Effector CD8-positive, alpha-beta T cell (primary cell): ENCODE data around the gene ZDBF2.
A peak's percentile ranks its signal among the peaks of the same experiment; 100 is the strongest.
"Not testable (repeated sequence)": the region's sequence is repeated elsewhere in the genome, so short reads cannot be mapped to it uniquely, and the experiment has no call there.

Experiments used
- DNase-seq: peaks from one replicate; lab custom pipeline; 2025; lab: John Stamatoyannopoulos, UW
- total RNA-seq, 4 experiments: gene quantifications; one replicate each; lab custom pipeline; 2026; lab: John Stamatoyannopoulos, UW

ZDBF2 gene
- 24.0 to 36.2 (median 28.1) reads per million in 4 experiments for total RNA-seq

- peak; percentile 34 for DNase-seq
These were observed at the start of gene ZDBF2 for GRCh38 chr2:206274434-206275311. TSS of gene ZDBF2 (plus strand) at chr2:206274663. CDS start at chr2:206281850, 7,187 bp downstream.

GRCh38 chr2:206225435-206226232, 48.8 kb upstream of the ZDBF2 start:
- no peak for DNase-seq

GRCh38 chr2:206228636-206229035, 45.8 kb upstream of the ZDBF2 start:
- not testable (repeated sequence) for DNase-seq

- no peak for DNase-seq
These were observed 44.8 kb upstream of the ZDBF2 start for GRCh38 chr2:206229642-206230041.

- DNase-seq = no peak
These were observed 44.3 kb upstream of the ZDBF2 start for GRCh38 chr2:206230060-206230762.

- no peak for DNase-seq
These were observed 42.7 kb upstream of the ZDBF2 start for GRCh38 chr2:206231669-206232286.

- DNase-seq = no peak
These were observed 42.0 kb upstream of the ZDBF2 start for GRCh38 chr2:206232287-206233035.

GRCh38 chr2:206239157-206239556, 35.3 kb upstream of the ZDBF2 start:
- DNase-seq = no peak

GRCh38 chr2:206240327-206240726, 34.1 kb upstream of the ZDBF2 start:
- DNase-seq = no peak

GRCh38 chr2:206241736-206242135, 32.7 kb upstream of the ZDBF2 start:
- no peak for DNase-seq

GRCh38 chr2:206245265-206245672, 29.2 kb upstream of the ZDBF2 start:
- no peak for DNase-seq

GRCh38 chr2:206250041-206250897, 24.2 kb upstream of the ZDBF2 start:
- no peak for DNase-seq

- no peak for DNase-seq
These were observed 21.2 kb upstream of the ZDBF2 start for GRCh38 chr2:206253125-206253776.

GRCh38 chr2:206253777-206254166, 20.7 kb upstream of the ZDBF2 start:
- DNase-seq = no peak

- DNase-seq = no peak
These were observed 19.5 kb upstream of the ZDBF2 start for GRCh38 chr2:206255003-206255402.

GRCh38 chr2:206256706-206257205, 17.7 kb upstream of the ZDBF2 start:
- DNase-seq = no peak

- DNase-seq = no peak
These were observed 17.1 kb upstream of the ZDBF2 start for GRCh38 chr2:206257350-206257749.

- DNase-seq = no peak
These were observed 16.6 kb upstream of the ZDBF2 start for GRCh38 chr2:206257861-206258260.

GRCh38 chr2:206258615-206259014, 15.8 kb upstream of the ZDBF2 start:
- not testable (repeated sequence) for DNase-seq
